Neural cell (in vitro differentiated cells): ENCODE results near the gene NPSR1. TPM values are rescaled to one million over a fixed set of nuclear protein-coding genes. Genes with fewer than 3 reads are reported as not detected.

Experiments used
- H2AFZ ChIP-seq: fragments of 200-600, 300-800 bp; sonication (generic), shearing (Covaris generic); 2 replicates; pipeline ENCODE4 v1.6.0; 2014; ENCODE audit warnings: low read depth, mild to moderate bottlenecking, antibody characterized with exemption, low read length, moderate library complexity
- H3F3A ChIP-seq: fragments of 200-600 bp; shearing (Covaris generic); 2 replicates; pipeline ENCODE4 v1.6.1; 2016; ENCODE audit warnings: mild to moderate bottlenecking, moderate library complexity, mixed read lengths, antibody characterized with exemption, low read length; ENCODE audit not compliant: insufficient read depth, poor library complexity, severe bottlenecking
- H3K27ac ChIP-seq: fragments of 200-600, 300-800 bp; sonication (generic), shearing (Covaris generic); 2 replicates; pipeline ENCODE4 v1.5.1; 2014; ENCODE audit warnings: mild to moderate bottlenecking, low read length, moderate library complexity
- H3K27me3 ChIP-seq: fragments of 300-800, 200-600 bp; sonication (generic), shearing (Covaris generic); 2 replicates; pipeline ENCODE4 v1.6.0; 2014; ENCODE audit warnings: mild to moderate bottlenecking, low read depth, low read length, moderate library complexity; ENCODE audit not compliant: insufficient read depth
- H3K36me3 ChIP-seq: fragments of 300-800, 200-600 bp; sonication (generic), shearing (Covaris generic); 2 replicates; pipeline ENCODE4 v1.5.1; 2014; ENCODE audit warnings: mild to moderate bottlenecking, antibody characterized with exemption, low read length, moderate library complexity; ENCODE audit not compliant: insufficient read depth
- H3K4me2 ChIP-seq: fragments of 300-800, 200-600 bp; sonication (generic), shearing (Covaris generic); 2 replicates; pipeline ENCODE4 v1.6.0; 2014; ENCODE audit warnings: mild to moderate bottlenecking, low read length
- H3K4me3 ChIP-seq: fragments of 300-800, 200-600 bp; sonication (generic), shearing (Covaris generic); 2 replicates; pipeline ENCODE4 v1.5.1; 2014; ENCODE audit warnings: mild to moderate bottlenecking, low read length, moderate library complexity
- H3K79me2 ChIP-seq: fragments of 200-600 bp; shearing (Covaris generic); replicated peaks from 2 replicates; pipeline ENCODE4 v1.6.0; 2014; ENCODE audit warnings: mild to moderate bottlenecking, low read length, moderate library complexity; ENCODE audit not compliant: insufficient read depth
- H3K9ac ChIP-seq: fragments of 300-800, 200-600 bp; sonication (generic), shearing (Covaris generic); 2 replicates; pipeline ENCODE4 v1.6.1; 2016; ENCODE audit warnings: mild to moderate bottlenecking, low read length, mixed read lengths
- H3K9me2 ChIP-seq: fragments of 200-600 bp; shearing (Covaris generic); 2 replicates; pipeline ENCODE4 v1.6.1; 2016; ENCODE audit warnings: mild to moderate bottlenecking, low read length, mixed read lengths; ENCODE audit not compliant: insufficient read depth
- H3K9me3 ChIP-seq: fragments of 200-600, 300-800 bp; sonication (generic), shearing (Covaris generic); 2 replicates; pipeline ENCODE4 v1.6.1; 2016; ENCODE audit warnings: mild to moderate bottlenecking, mixed run types, low read length, moderate library complexity, mixed read lengths
- H4K20me1 ChIP-seq: fragments of 200-600 bp; shearing (Covaris generic); 2 replicates; pipeline ENCODE4 v1.6.1; 2016; ENCODE audit warnings: mild to moderate bottlenecking, mixed run types; ENCODE audit not compliant: insufficient read depth
- CTCF ChIP-seq: fragments of 450-650 bp; IDR thresholded peaks from 2 replicates; pipeline ENCODE4 v1.5.1; 2014; ENCODE audit warnings: antibody characterized with exemption, mild to moderate bottlenecking, moderate library complexity; ENCODE audit not compliant: poor library complexity, severe bottlenecking
- EP300 ChIP-seq: fragments of 450-650 bp; conservative IDR thresholded peaks from 2 replicates; pipeline ENCODE4 v1.6.1; 2014; ENCODE audit warnings: antibody characterized with exemption, mild to moderate bottlenecking, moderate library complexity; ENCODE audit not compliant: poor library complexity, severe bottlenecking
- EZH2 ChIP-seq: fragments of 200-600, 300-800 bp; shearing (Covaris generic), sonication (generic); IDR thresholded peaks from 2 replicates; pipeline ENCODE4 v1.6.1; 2014; ENCODE audit warnings: antibody characterized with exemption, low read length, borderline replicate concordance, mild to moderate bottlenecking; ENCODE audit not compliant: insufficient read depth, poor library complexity, severe bottlenecking
- MXI1 ChIP-seq: fragments of 450-650 bp; conservative IDR thresholded peaks from 2 replicates; pipeline ENCODE4 v1.6.1; 2014; ENCODE audit warnings: antibody characterized with exemption, mild to moderate bottlenecking; ENCODE audit not compliant: poor library complexity, severe bottlenecking
- POLR2AphosphoS5 ChIP-seq: IDR thresholded peaks from 2 replicates; pipeline ENCODE4 v1.6.1; 2012
- RAD21 ChIP-seq: fragments of 450-650 bp; conservative IDR thresholded peaks from 2 replicates; pipeline ENCODE4 v1.6.1; 2014; ENCODE audit warnings: antibody characterized with exemption, mild to moderate bottlenecking, moderate library complexity
- REST ChIP-seq: IDR thresholded peaks from 2 replicates; pipeline ENCODE4 v1.6.1; 2012; ENCODE audit warnings: borderline replicate concordance
- TAF1 ChIP-seq: IDR thresholded peaks from 2 replicates; pipeline ENCODE4 v1.6.1; 2012; ENCODE audit warnings: low read depth
- polyA plus RNA-seq: library from polyadenylated mRNA; depleted of rRNA; stranded (reverse); fragments of >200 nt; gene quantifications from 2 replicates; pipeline ENCODE4 v1.2.3, GENCODE V29; 2014

The NPSR1 gene
- polyA plus RNA-seq, 1 donor from 2014 or later, result not detected

- no peaks in the 10 kb centered on the region for H3K36me3 ChIP-seq
- H3K79me2 ChIP-seq, result no peaks in the 10 kb centered on the region
- H3K9ac ChIP-seq, result no peak overlapping the region
- no peaks in the 10 kb centered on the region for H3F3A ChIP-seq
- TF ChIP-seq RAD21, result no peak
- no peak for TF ChIP-seq EZH2
- no peak for TF ChIP-seq POLR2AphosphoS5
- no peak for TF ChIP-seq REST
- no peak overlapping the region for H3K4me3 ChIP-seq
- no peak overlapping the region for H3K4me2 ChIP-seq
- no peaks in the 10 kb centered on the region for H4K20me1 ChIP-seq
- no peak overlapping the region for H3K27ac ChIP-seq
- no peaks in the 10 kb centered on the region for H3K27me3 ChIP-seq
- H3K9me3 ChIP-seq, result no peaks in the 10 kb centered on the region
- no peak overlapping the region for H2AFZ ChIP-seq
- no peaks in the 10 kb centered on the region for H3K9me2 ChIP-seq
Observed at GRCh38 chr7:34747867-34748727, 90.1 kb downstream of the NPSR1 start.

GRCh38 chr7:34748728-34749089 lies 90.7 kb downstream of the NPSR1 start:
- Histone ChIP-seq H3K27me3 (no peaks in the 10 kb centered on the region), H3K9me3 (no peaks in the 10 kb centered on the region), H4K20me1 (no peaks in the 10 kb centered on the region), H2AFZ (no peak overlapping the region), H3K9ac (no peak overlapping the region), H3K79me2 (no peaks in the 10 kb centered on the region), H3K36me3 (no peaks in the 10 kb centered on the region), H3K4me2 (no peak overlapping the region), H3F3A (no peaks in the 10 kb centered on the region), H3K4me3 (no peak overlapping the region), H3K9me2 (no peaks in the 10 kb centered on the region), H3K27ac (no peak overlapping the region)
- TF ChIP-seq POLR2AphosphoS5, result no peak

GRCh38 chr7:34749446-34749845 lies 91.4 kb downstream of the NPSR1 start:
- Histone ChIP-seq H3K27me3 (no peaks in the 10 kb centered on the region), H3K9ac (no peak overlapping the region), H3K27ac (no peak overlapping the region), H3K9me2 (no peaks in the 10 kb centered on the region), H3K36me3 (no peaks in the 10 kb centered on the region), H3F3A (no peaks in the 10 kb centered on the region), H3K4me3 (no peak overlapping the region), H3K4me2 (no peak overlapping the region), H3K79me2 (no peaks in the 10 kb centered on the region), H2AFZ (no peak overlapping the region), H4K20me1 (no peaks in the 10 kb centered on the region), H3K9me3 (no peaks in the 10 kb centered on the region)
- TF ChIP-seq CTCF, result no peak
- TF ChIP-seq EZH2, result no peak
- TF ChIP-seq POLR2AphosphoS5, result no peak
- TF ChIP-seq EP300, result no peak
- no peak for TF ChIP-seq MXI1
- no peak for TF ChIP-seq TAF1
- TF ChIP-seq RAD21, result no peak
